Activated T-cell treated with anti-CD3 and anti-CD28 coated beads for 24 hours (primary cell): ENCODE results near the gene RANBP1.

Experiments
- DNase-seq: peaks from one replicate; pipeline ENCODE4 v3.0.0-alpha.2; 2020; ENCODE audit warnings: low read depth

Gene RANBP1

DNA sequence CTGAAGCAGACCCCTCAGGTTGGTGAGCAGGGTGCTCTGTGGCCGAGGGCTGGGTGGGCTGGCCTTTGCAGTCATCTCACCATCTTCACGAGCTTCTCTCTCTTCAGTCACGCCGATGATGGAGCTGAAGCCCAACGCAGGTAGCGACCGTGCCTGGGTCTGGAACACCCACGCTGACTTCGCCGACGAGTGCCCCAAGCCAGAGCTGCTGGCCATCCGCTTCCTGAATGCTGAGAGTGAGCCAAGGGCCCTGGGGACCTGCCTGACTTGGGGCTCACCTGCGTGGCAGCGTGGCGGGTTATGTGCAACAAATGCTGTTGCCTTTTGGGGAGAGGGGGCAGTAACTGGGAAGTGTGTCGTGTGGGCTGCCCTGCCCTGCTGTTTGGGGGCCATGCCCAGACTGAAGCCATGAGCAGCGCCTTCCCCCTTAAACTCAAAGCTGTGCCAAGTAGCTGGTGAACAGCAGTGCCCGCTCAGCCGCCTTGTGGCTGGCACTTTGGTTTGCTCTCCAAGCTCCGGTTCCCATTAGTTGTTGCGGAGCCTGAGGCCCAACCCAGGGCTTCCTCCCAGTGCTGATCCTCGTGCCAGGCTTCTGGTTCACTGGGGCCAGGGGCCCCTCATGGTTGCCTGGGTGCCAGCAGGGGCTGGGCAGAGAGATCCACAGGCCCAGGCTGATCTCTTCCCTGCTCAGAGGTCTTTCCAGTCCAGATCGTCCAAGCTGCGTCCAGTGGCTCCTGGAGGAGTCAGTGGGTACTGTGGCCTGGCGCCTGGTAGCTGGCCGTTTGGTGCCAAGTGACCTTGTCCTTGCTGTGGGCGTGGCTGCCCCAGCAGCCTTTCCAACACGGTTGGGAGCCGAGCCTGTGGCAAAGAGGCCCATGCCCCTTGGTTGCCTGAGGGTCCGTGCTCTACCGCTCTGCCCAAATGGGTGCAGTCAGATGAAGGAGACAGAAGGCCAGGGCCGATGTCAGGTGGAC, 9.6 kb downstream of the RANBP1 start:
- DNase-seq, result no peak

DNA sequence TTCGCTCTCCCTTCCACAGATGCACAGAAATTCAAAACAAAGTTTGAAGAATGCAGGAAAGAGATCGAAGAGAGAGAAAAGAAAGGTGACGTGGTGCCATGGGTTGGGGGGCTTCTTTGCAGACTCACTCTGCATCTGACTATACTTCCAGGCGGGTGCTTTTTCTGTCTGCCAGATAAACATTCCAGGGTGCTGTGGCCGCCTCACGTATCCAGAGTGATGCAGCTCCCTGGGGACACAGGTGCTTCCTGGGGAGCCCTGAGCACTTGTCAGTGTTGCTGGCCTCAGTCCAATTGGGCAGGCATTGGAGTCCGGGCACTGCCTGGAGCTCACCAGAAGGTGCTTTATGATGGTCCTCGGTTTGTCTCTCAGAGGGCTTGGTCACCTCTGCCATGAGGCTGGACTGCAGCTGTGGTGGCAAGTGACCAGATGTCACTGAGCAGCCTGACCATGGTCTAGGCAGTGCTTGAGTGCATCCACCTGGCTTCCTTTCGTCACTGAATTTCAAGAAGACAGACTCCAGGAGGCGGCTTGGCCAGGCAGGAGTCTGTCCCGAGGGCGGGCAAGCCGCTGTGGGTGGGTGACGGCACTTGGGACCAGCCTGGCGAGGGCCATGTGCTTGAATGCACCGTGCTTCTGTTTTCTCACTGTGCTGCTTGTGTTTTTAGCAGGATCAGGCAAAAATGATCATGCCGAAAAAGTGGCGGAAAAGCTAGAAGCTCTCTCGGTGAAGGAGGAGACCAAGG, 10.6 kb downstream of the RANBP1 start:
- no peak for DNase-seq

DNA sequence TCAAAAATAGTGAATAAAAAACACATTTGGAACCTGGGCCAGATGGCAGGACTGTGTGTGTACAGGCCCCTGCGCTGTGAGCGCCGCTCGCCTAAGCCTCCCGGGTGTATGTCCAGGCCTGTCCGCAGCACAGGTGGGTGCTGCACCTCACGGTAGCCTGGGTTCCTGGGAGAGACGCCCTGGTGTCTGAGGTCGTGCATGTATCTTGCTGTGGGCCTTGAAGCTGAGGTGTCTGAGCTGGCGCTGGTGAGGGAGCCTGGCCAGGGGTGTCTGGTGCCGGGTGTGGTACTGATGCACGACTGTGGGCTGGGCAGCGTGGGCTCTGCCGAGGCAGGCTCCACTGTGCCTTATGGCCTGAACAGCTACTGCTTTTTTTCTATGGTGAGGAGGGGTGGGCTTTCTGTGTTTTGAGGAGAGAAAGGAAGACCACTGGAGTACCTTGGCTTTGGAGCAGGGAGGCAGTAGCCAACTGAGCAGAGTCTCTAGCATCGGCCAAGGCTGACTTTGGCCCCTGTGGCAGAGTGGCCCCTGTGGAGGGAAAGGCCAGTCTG, 11.5 kb downstream of the RANBP1 start:
- DNase-seq, result no peak

DNA sequence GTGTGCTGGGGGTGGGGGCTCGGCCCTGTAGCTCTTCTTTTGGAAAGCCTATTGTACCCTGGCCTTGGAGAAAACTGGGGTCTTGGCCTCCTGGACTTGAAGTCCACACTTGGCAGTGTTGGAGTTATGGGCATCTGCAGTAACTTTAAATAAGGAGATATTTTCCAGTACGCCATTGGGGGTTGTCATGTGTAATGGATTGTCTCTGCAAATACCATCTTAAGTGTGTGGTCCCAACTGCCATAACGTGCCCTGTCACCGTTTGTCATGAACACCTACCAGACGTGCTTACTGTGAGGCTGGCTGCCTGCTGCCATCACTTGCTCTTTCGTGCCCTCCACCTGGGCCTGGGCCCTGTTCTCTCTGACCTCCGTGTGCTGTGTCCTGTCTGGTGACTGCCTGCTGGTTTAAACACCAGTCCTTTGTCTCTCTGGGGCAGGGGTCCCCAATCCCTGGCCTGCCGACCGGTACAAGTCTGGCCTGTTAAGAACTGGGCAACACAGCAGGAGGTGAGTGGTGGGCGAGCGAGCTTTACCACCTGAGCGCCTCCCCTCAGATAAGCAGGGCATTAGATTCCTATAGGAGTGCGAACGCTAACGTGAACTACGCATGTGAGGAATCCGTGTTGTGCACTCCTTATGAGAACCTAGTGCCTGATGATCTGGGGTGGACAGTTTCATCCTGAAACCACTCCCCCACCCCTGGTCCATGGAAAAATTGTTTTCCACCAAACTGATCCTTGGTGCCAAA, 12.1 kb downstream of the RANBP1 start:
- DNase-seq, result no peak

DNA sequence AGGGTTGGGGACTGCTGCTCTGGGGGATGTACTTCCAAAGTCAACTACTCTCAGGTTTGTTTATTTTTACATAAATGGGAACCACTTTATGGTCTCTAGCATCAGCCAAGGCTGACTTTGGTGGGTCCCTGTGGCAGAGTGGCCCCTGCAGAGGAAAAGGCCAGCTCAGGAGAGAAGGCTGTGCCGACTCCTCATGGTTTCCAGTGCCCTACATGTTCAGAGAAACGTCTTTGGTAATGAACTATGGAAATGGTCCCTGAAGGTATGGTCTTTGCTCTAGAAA, 12.7 kb downstream of the RANBP1 start:
- no peak for DNase-seq

DNA sequence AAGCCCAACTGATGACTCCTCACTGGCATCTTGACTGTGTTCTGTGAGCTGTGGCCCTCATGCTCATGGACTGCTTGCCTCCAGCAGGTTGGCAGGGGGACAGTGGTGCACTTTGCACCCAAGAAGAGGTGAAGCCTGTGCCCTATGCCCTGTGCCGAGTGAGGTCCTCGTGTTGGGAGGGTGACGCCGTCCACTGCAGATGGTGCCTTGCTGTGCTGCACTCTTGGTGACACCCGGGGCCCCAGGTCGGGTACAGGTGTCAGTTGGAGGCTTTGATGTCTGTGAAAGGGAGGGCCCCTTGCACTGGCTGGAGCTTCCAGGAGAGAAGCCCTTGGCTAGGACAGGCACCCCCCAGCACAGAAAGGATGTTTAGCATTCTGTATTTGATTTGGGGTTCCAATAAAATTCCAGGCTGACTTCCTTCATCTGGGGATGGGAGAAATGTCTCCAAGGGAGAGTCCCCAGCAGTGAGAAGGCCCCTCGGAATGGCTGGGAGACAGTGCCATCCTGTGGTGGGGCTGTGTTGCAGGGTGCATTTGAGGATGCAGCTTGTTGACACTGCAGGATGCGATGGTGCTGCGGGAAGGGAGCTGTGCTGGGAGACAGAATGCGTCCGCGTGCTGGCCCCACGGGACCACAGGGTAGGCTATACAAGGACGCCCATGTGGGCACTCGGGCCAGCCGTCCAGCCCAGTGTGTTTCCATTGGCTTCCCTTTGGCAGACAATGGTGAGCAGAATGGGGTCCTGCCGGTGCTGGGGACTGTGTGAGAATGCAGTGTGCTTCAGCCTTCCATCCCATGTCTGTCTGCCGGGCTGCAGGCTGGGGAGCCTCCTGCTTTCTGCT, 13.2 kb downstream of the RANBP1 start:
- peak; percentile 46 for DNase-seq

DNA sequence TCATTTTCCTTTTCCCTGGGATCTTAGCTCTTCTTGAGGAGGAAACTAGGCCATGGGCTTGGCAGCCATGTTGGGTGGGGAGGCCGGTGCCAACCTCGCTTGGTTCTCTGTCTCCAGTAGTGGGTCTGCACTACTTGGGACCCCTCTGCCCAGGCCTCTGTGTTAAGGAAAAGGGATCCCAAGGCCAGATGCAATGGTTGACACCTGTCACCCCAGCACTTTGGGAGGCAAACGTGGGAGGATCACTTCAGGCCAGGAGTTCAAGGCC, 13.8 kb downstream of the RANBP1 start:
- DNase-seq, result no peak

DNA sequence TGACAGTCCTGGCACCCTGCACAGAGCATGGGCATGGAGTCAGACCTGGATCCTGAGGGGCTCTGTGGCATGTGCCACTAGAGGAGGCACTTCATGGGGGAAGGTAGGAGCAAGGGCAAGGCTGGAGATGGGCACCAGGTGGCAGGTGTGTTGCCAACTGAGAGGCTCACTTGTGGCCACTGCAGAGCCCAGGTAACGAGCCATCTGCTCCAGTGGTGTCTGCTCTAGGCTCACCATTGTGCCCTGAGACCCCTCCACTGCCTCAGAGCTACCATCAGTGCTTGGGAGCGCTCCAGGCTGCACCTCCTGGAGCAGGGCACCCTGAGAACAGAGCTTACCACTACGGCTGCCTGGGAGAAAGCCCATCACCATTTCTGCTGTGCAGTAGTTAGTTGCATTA, 14.4 kb downstream of the RANBP1 start:
- no peak for DNase-seq

DNA sequence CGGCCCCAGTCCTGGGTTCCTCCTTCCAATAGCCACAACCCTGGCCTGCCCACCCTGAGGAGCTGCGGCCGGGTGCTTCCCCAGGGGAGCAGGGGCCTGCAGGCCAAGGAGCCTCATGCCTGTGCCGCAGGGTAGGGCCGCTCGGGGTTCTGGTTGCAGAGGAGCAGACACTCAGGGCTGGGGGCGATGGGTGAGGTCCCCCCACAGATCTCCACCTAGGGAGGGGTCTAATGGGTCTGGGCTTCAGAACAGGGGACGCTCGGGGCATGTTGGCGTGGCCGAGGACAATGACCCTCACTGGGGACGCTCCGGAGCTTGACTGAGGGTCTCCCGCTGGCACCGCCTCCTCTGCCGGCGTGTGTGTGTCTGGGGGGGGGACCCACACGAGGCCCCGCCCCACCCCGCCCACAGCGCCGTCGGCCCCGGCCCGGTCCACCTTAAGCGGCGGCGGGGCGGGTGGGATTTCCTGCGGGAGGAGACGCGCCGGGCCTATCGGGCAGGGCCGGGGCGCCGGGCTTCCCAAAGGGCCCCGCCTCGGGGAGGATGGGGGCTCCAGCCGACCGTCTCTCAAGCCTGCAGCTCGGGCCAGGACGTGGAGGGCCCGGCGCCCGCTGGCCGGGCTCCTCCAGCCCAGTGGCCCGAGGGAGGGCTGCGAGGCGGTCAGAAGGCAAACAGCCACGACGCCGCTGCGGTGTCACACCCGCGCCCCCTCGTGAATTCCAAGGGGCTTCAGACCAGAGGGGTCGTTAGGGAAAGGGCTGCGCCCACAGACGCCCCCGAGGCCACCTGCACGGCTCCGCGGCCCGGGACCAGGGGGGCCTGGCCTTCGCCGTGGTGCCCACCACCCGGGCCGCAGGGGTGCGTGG, 15.1 kb downstream of the RANBP1 start:
- peak; percentile 81 for DNase-seq

DNA sequence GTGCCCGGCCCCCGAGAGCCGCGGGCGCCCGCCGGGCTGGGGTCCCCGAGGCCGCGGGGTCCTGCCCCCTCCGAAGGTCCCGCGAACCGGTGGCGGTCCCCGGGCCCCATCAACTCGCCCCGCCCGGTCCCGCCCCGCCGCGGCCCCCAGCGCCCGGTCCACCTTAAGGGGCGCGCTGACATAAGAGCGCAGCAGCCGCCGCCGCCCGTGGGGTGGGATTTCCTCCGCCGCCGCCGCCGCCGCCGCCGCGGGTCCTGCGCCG, 15.6 kb downstream of the RANBP1 start, which contains the start of gene ZDHHC8:
ZDHHC8 (plus strand) TSS at position 208 of the 262 bp plus-strand sequence. CDS start 144 bp downstream, outside the sequence.
- peak; percentile 30 for DNase-seq

DNA sequence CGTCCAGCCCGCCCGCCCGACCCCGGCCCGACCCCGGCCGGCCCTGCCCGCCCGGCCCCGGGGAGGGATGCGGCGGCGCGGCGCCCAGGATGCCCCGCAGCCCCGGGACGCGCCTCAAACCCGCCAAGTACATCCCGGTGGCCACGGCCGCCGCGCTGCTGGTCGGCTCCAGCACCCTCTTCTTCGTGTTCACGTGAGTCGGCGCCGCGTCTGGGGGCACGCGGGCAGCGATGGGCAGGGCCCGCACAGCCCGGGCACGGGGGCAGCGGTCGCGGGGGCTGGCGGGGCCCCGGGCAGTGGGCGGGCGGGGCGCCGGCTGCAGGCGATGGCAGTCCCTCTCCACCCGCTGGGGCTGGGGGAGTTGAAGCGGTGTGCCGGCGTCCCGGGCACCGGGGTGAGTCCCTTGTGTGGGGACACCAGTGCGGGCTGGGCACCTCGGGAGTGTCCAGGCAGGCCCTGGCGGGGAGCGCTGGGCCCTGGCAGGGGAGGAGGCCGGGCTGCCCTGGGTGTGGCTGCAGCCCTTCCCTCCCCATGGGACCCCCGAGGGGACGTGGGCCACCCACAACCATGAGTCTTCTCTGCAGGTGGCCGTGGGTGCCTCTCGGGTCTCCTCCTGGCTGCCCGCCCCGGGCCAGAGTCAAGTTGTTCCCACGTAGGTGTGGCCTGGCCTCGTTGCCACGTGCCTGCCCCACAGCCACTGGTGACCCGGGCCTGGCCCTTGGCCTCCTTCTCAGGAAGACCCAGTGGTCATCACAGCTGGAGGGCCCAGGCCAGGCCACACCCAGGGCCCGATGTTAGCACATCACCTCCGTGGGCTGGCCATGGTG, 16.2 kb downstream of the RANBP1 start:
- DNase-seq, result no peak

DNA sequence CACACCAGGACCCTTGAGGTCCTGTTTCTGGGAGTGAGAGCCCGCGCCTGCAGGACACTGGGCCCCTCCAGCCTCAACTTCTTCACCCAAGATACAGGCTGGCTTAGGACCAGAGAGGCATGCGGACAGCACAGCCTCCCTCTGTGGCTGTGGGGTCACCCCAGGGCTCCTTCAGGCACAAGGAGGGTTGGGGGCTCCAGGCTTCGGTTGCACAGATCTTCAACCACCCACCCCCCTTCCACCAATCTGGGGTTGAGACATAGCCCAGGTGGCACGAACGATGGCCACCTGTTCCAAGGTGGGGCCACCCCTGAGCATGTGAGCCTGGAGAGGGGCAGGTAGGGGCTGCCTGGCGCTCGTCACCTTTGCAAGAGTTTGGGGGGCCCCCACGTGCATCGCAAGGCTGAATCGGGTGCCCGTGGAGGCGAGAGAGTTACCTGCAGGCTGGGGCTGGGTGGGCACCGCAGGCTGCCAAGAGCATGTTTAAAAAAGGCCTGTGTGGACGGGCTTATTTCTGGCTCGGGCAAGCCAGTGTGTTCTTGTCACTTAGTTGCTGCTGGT, 16.9 kb downstream of the RANBP1 start:
- no peak for DNase-seq

DNA sequence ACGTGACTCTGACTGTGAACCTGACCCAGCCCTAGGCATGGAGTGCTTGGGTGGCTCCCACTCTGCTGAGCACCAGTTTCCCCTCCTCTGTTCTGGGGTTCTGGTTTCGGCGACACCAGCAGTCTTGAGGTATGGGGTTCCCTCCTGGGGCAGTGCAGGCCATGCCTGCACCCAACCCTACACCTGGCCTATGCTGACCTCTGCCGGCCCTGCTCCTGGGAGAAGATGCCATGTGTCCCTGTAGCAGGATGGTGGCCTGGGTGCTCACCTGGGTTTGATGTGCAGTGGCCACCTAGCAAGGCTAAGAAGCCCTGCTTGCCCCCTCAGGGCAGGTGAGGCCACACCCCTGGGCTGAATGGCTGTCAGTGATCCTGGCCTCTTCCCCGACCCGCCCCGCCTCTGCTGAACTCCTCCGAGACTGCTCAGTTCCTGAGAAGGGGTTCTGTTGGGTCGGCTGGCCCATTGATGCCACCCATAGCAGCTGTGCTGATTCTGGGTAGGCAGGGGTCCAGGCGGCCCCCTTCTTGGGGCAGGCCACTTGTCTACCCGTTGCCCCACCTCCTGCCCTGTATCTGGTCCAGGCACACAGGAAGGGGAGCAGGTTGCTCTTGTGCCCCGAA, 18.1 kb downstream of the RANBP1 start:
- no peak for DNase-seq

DNA sequence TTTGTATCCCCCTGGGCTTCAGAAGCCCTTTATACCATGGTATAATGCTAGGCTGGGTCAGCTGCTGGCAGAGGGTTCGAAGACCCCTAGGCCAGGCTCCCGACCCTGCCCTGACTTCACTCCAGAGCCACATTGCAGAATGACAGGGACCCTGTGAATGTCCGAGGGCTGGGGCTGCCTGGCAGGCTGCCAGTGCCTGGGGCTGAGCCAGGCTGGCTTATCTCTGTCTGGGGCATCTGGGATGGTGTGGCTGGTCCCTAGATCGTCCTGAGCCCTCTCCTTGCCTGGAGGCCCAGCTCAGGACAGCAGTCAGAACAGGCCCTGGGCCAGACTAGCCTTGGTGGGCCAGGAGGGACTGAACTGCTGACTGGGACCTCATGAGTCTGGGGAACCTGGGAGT, 19.4 kb downstream of the RANBP1 start:
- DNase-seq, result no peak

DNA sequence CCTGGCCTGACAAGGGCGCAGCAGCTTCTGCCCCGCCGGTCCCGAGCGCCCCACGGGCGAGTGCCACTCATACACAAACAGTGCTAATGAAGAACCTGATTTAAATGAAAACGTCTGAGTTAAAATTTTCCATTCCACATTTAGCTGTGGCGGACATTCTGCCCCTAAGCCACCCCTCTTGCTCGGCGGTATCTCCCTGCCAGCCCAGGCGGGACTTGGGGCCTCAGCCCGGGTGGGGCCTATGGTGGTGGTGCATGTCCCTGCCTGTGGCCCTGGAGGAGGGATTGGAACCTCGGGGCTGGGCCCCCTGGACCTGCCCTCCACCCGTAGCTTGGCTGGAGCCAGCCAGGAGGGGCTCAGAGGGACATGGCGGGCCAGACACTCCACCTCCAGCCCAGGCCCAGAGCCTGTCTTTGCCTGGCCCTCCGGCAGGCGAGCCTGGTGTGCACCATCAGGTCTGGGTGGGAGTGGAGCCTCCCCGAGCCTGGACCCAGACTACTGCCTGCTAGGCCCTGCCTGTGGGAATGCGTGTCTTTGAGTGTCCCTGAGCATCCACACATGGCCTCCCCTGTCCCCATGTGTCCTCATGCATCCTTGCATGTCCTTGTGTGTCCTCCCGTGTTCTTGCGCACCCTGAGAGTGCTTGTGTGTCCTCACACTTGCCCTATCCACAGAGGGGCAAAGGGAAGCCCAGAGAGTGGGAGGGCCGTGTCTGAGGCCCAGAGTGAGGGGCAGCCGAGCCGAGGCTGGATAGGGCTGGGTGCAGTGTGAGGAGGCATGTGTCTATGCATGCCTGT, 20.1 kb downstream of the RANBP1 start:
- DNase-seq, result no peak

DNA sequence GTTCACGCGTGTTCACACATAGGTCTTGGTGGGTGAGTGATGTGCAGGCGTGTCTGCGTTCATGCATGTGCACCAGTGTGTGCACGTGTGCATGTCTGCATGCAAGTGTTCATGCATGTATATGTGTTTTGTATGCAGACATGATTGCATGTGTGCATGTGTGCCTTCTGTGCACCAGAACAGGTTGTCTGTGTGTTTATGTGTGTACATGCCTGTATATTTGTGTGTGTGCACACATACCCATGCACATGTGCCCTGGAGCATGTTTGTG, 20.6 kb downstream of the RANBP1 start:
- DNase-seq, result no peak

DNA sequence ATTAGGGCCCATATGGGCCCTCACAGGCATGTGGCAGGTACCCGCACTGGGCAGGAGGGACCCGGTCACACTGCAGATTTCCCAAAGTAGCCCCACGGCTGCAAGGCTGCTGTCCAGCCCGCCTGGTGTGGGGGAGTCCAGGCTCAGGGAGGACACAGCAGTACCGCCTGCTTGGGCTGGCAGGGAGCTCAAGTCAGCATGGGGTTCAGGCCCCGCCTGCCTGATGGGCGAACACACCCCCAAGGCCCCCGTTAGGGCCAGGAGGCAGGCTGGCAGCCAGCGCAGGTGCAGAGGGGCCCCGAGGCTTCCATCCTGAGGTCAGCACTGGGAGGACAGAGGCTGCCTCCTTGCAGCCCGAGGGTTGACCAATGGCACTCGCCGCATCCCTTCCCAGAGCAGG, 21.2 kb downstream of the RANBP1 start:
- DNase-seq, result no peak

DNA sequence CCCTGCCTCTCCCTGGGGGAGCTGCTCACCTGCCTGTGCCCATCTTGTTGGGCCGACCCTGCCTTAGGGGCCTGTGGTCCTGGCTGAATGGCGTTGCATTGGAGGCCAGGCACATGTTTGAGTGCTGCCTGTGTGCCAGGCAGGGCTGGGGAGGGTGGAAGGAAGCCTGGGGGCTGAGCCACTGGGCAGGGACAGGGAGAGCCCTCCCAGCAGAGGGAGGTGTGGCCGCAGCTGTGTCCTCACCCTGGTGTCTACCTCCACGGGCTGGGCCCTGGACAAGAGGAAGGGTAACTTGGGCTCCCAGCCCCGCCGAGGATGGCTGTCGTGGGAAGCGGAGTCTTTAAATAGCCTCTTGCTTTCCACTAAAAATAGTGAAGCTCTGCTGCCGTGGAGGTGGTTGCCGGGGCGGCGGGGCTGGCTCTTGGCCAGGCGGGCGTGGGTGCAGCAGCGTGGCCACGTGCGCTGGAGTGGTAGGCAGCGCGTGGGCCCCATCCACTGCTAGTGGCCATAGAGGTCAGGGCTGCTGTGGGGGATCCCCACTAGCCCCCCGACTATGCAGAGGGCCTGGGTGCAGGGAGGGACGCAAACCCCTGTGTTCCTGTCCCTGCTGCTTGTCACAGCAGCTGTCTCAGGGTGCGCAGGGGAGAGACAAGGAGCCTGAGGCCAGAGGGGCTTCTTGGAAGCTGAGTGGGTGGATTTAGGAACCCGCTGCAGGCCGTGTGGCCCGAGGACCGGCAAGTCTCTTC, 21.9 kb downstream of the RANBP1 start:
- no peak for DNase-seq
